Astrocyte of the cerebellum (primary cell): ENCODE results near the gene TRIM9.

ENCODE experiments used
- DNase-seq: peaks from one replicate; pipeline ENCODE4 v3.0.0-alpha.2; 2011; ENCODE audit warnings: low read depth
- H3K4me3 ChIP-seq: 2 replicates; pipeline ENCODE4 v1.5.1; 2011; ENCODE audit warnings: mild to moderate bottlenecking, low read depth, low read length, moderate library complexity
- CTCF ChIP-seq: IDR thresholded peaks from 2 replicates; pipeline ENCODE4 v1.5.1; 2012; ENCODE audit warnings: low read length, low read depth, moderate library complexity, mild to moderate bottlenecking; ENCODE audit errors: missing control alignments
- in situ Hi-C: cut with HindIII; loops from 2 replicates; pipeline ENCODE4 v1.10.0; 2017; ENCODE audit warnings: low sequenced_read_pairs

Gene TRIM9

GRCh38 chr14:51028851-51029754 lies 65.8 kb downstream of the TRIM9 start:
- in situ Hi-C loops = no loop called here
- H3K4me3 ChIP-seq = no peak overlapping the region
- no peak for TF ChIP-seq CTCF
- no peak for DNase-seq

GRCh38 chr14:51028361-51028760 lies 66.5 kb downstream of the TRIM9 start:
- DNase-seq = no peak
- H3K4me3 ChIP-seq = no peak overlapping the region
- in situ Hi-C loops = no loop called here
- TF ChIP-seq CTCF = no peak

GRCh38 chr14:51024377-51024776 lies 70.5 kb downstream of the TRIM9 start:
- in situ Hi-C loops = no loop called here
- no peak overlapping the region for H3K4me3 ChIP-seq
- DNase-seq = no peak
- TF ChIP-seq CTCF = no peak

GRCh38 chr14:51023964-51024363 lies 70.9 kb downstream of the TRIM9 start:
- DNase-seq = no peak
- no peak for TF ChIP-seq CTCF
- in situ Hi-C loops = no loop called here
- no peak overlapping the region for H3K4me3 ChIP-seq

- DNase-seq = no peak
- no peak for TF ChIP-seq CTCF
- H3K4me3 ChIP-seq = no peak overlapping the region
- in situ Hi-C loops = no loop called here
These were observed 72.1 kb downstream of the TRIM9 start for GRCh38 chr14:51022769-51023168.

GRCh38 chr14:51020024-51020710 lies 74.7 kb downstream of the TRIM9 start:
- no peak overlapping the region for H3K4me3 ChIP-seq
- no peak for DNase-seq
- in situ Hi-C loops = no loop called here
- no peak for TF ChIP-seq CTCF
